GM12891 (cell line): ENCODE measurements around the gene P2RY1.
"Not testable (repeated sequence)": the region's sequence is repeated elsewhere in the genome, so short reads cannot be mapped to it uniquely, and the experiment has no call there.

Experiments
- POLR2A ChIP-seq: IDR thresholded peaks from 2 replicates; pipeline ENCODE4 v1.6.1; 2011; ENCODE audit warnings: low read depth, low read length, control low read depth
- POLR2AphosphoS5 ChIP-seq: IDR thresholded peaks from 2 replicates; pipeline ENCODE4 v1.6.1; 2011; ENCODE audit warnings: low read depth, low read length, control low read depth
- TAF1 ChIP-seq: IDR thresholded peaks from 2 replicates; pipeline ENCODE4 v1.6.1; 2011; ENCODE audit warnings: low read depth, low read length, control low read depth

GRCh38 chr3:152873314-152873713 lies 38.4 kb downstream of the P2RY1 start:
- TF ChIP-seq POLR2A, POLR2AphosphoS5, TAF1: not testable (repeated sequence)
